Heart right ventricle (tissue), 16 donors: ENCODE results near the gene NEU4. TPM values are rescaled to one million over a fixed set of nuclear protein-coding genes. Genes with fewer than 3 reads are reported as not detected.

Experiments
- ATAC-seq, 8 donors: fragments of 200-7000 bp; cut with Tn5 transposase; one replicate each; pipeline ENCODE4 v1.9.1; 2020; ENCODE audit warnings: mild to moderate bottlenecking in 8 of 8, moderate library complexity in 8 of 8, moderate number of reproducible peaks in 1 of 8
- DNase-seq, 2 donors: peaks; one replicate each; pipeline ENCODE4 v3.0.0-alpha.2; 2020
- H3K27ac ChIP-seq, 10 donors: fragments of 200-600 bp; sonication (generic) in 2 of 10; one replicate each; pipeline versions ENCODE4 v1.5.0 to v1.8.0; 2020 to 2022; ENCODE audit warnings: mild to moderate bottlenecking in 3 of 10
- H3K27me3 ChIP-seq, 7 donors: fragments of 200-600 bp; one replicate each; pipeline ENCODE4 v1.8.0; 2021 to 2022; ENCODE audit warnings: mild to moderate bottlenecking in 2 of 7
- H3K36me3 ChIP-seq, 9 donors: fragments of 200-600 bp; sonication (generic) in 1 of 9; one replicate each; pipeline versions ENCODE4 v1.5.0 to v1.8.0; 2020 to 2022; ENCODE audit warnings: mild to moderate bottlenecking in 2 of 9
- H3K4me1 ChIP-seq, 9 donors: fragments of 200-600 bp; sonication (generic) in 1 of 9; one replicate each; pipeline versions ENCODE4 v1.5.0 to v1.8.0; 2020 to 2022; ENCODE audit warnings: mild to moderate bottlenecking in 4 of 9
- H3K4me3 ChIP-seq, 10 donors: fragments of 200-600 bp; sonication (generic) in 2 of 10; one replicate each; pipeline versions ENCODE4 v1.5.0 to v1.8.0; 2020 to 2022; ENCODE audit warnings: mild to moderate bottlenecking in 7 of 10, moderate library complexity in 2 of 10
- H3K9me3 ChIP-seq, 11 donors: fragments of 200-600 bp in 10 of 11; sonication (generic) in 2 of 11; one replicate each; pipeline versions ENCODE4 v1.5.0 to v1.8.0; 2013 to 2022; ENCODE audit warnings: mild to moderate bottlenecking in 2 of 11, control low read depth in 1 of 11, moderate library complexity in 1 of 11
- WGBS, 2 donors: extraction: QIAGEN DNeasy Blood & Tissue Kit; methylation state at CpG; one replicate each; pipeline ENCODE4 v1.1.7; 2013; ENCODE audit warnings: inconsistent platforms in 1 of 2; 5-methylcytosine and 5-hydroxymethylcytosine counted together
- intact Hi-C, 10 donors: fragments of 100-400 bp; cut with DNase I; formaldehyde crosslinking; loops; one replicate each; pipeline versions ENCODE4 v1.11.1 to v1.14.2; 2022
- polyA plus RNA-seq, 2 donors: library from polyadenylated mRNA; stranded (reverse); fragments of 200-250 nt; gene quantifications; one replicate each; pipeline ENCODE4 v1.2.3, GENCODE V29; 2013
- total RNA-seq, 10 donors: library from RNA; stranded (reverse); fragmentation: NEBNext Ultra II Directional in 3 of 10; extraction: Animal tissue kit (Norgen Biotek cat#: 25700) in 3 of 10; gene quantifications; one replicate each; pipeline versions ENCODE4 v1.2.1 to v1.2.4, GENCODE V29; 2021 to 2023
- TF ChIP-seq, protein P1 (sequence below), 9 donors: fragments of 200-600 bp; sonication (generic) in 2 of 9; IDR thresholded peaks; one replicate each; pipeline versions ENCODE4 v1.5.0 to v1.8.0; 2021 to 2022; ENCODE audit warnings: antibody characterized with exemption in 9 of 9, mild to moderate bottlenecking in 5 of 9, moderate library complexity in 1 of 9
- donor health status: Arrhythmogenic right ventricular cardiomyopathy.
- donor health status: ischemic (EF 13 %, LVEDD 7.1; RV severe dilation, severe dysfunction).
- donor health status: healthy with polysubstance abuse.
- donor health status: DM: no; HTN: yes; CAD: no.
- donor health status: DM: no; HTN: no; CAD: no.
- donor health status: ischemic (EF 25% LVEDD 6.9; RV normal size, moderate dysfunction).
- donor health status: ischemic (EF 25% LVEDD 5.7; RV mildly dilated, moderate dysfunction).
- donor health status: healthy.
- donor health status: DM: yes; HTN: yes; CAD: no.
- donor health status: Ischemic cardiomyopathy.
- donor health status: ischemic (EF 35%, LVEDD 5.7; RV mildly dilated, moderate dysfunction).
- donor health status: nonischemic (EF 11% LVEDD 7.7; RV severe dilation, severe dysfunction).
- donor health status: DM: yes; HTN: yes; CAD: no.
- donor health status: PGD.
- donor health status: ischemic (EF 29% LVEDD 5.4; RV normal size, mild dysfunction).
- donor health status: nonischemic (EF 23%, LVEDD 6.1; RV moderate dilation, normal function).

NEU4 gene
- total and polyA plus RNA-seq, 12 donors, result 0.07 to 1.2 (median 0.46) TPM; not detected in 2

- DNase-seq, result no peak
- Histone ChIP-seq H3K36me3 (no peaks in the 10 kb centered on the region), H3K9me3 (no peaks in the 10 kb centered on the region), H3K4me3 (peak overlapping the region in 9 of 10 donors; percentile 12 to 53 (median 46)), H3K27me3 (peaks cover 0 to 6% (median 0%) of the 10 kb centered on the region in 7 donors), H3K27ac (peak overlapping the region in 8 of 10 donors; percentile 38 to 88 (median 74)), H3K4me1 (peaks cover 4 to 34% (median 23%) of the 10 kb centered on the region in 9 donors)
- no peak for ATAC-seq
- intact Hi-C loops, result no loop called here
- TF ChIP-seq, protein P1, sequence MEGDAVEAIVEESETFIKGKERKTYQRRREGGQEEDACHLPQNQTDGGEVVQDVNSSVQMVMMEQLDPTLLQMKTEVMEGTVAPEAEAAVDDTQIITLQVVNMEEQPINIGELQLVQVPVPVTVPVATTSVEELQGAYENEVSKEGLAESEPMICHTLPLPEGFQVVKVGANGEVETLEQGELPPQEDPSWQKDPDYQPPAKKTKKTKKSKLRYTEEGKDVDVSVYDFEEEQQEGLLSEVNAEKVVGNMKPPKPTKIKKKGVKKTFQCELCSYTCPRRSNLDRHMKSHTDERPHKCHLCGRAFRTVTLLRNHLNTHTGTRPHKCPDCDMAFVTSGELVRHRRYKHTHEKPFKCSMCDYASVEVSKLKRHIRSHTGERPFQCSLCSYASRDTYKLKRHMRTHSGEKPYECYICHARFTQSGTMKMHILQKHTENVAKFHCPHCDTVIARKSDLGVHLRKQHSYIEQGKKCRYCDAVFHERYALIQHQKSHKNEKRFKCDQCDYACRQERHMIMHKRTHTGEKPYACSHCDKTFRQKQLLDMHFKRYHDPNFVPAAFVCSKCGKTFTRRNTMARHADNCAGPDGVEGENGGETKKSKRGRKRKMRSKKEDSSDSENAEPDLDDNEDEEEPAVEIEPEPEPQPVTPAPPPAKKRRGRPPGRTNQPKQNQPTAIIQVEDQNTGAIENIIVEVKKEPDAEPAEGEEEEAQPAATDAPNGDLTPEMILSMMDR (IDR thresholded peaks at IDR 0.05), result no peak
- 83 to 87% methylated on average over 37 of the region's 37 CpGs for WGBS, 2 donors
Measured at GRCh38 chr2:241844831-241845578, 36.0 kb downstream of the NEU4 start.

- ATAC-seq, result no peak
- TF ChIP-seq, protein P1 (IDR thresholded peaks at IDR 0.05), result no peak
- Histone ChIP-seq H3K9me3 (no peaks in the 10 kb centered on the region), H3K27ac (no peak overlapping the region), H3K4me1 (peaks cover 4 to 34% (median 19%) of the 10 kb centered on the region in 9 donors), H3K4me3 (no peak overlapping the region), H3K36me3 (no peaks in the 10 kb centered on the region), H3K27me3 (peaks cover 0 to 6% (median 0%) of the 10 kb centered on the region in 7 donors)
- intact Hi-C loops, result no loop called here
- DNase-seq, result no peak
- WGBS, 2 donors, result 91% methylated on average over 21 to 22 of the region's 22 CpGs
Measured at GRCh38 chr2:241846406-241846805, 37.4 kb downstream of the NEU4 start.

DNA sequence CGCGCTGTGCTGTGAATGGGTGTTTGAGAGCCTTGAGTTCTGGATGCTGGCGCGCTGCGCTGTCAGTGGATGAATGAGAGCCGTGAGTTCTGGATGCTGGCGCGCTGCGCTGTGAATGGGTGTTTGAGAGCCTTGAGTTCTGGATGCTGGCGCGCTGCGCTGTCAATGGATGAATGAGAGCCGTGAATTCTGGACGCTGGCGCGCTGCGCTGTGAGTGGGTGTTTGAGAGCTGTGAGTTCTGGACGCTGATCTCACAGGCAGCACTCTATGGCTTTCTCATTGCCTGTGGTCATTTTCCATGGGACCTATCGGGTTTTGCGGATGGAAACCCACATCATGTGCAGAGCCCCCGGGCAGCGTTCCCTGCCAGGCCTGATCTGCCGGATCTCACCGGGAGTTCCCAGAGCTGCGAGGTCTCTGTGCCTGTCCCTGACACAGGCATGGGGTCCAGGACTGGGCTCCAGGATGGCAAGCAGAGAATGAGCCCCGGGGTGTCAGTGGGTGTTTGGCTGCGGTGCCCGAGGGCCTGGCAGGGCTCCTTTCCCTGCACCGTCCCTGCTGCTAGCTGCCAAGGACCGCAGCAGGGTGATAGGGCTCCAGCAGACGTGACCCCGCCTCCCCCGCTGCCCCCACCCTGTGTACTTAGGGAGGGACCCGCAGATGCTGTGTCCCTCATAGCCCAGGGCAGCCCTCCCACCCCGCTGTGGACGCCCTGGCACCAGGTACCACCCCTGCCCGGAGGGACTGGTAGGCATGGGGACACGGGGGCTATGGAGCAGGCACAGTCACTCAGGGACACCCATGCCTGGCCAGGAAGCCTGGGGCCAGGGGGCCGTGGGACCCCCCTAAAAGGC, 40.0 kb downstream of the NEU4 start:
- TF ChIP-seq, protein P1 (IDR thresholded peaks at IDR 0.05), result no peak
- peak overlapping the region in 1 of 10 donors; percentile 2 for H3K27ac ChIP-seq
- ATAC-seq (peak in 2 of 8 donors; percentile 3 to 11), DNase-seq (peak in 1 of 2 donors; percentile 20)
- intact Hi-C loops, result no loop called here
- 85 to 87% methylated on average over 37 to 39 of the region's 39 CpGs for WGBS, 2 donors
- peaks cover 4 to 25% (median 15%) of the 10 kb centered on the region in 9 donors for H3K4me1 ChIP-seq
- no peaks in the 10 kb centered on the region for H3K9me3 ChIP-seq
- no peak overlapping the region for H3K4me3 ChIP-seq
- H3K27me3 ChIP-seq, result peaks cover 0 to 6% (median 0%) of the 10 kb centered on the region in 7 donors
- no peaks in the 10 kb centered on the region for H3K36me3 ChIP-seq
